Panc1 (cell line): ENCODE data around the gene SMIM33. TPM values are rescaled to one million over a fixed set of nuclear protein-coding genes. Genes with fewer than 3 reads are reported as not detected.

Experiments
- ATAC-seq: fragments of 200-7000 bp; cut with Tn5 transposase; 2 replicates; pipeline ENCODE4 v1.9.1; 2020; ENCODE audit warnings: mild to moderate bottlenecking, moderate library complexity
- BruUV-seq: library from RNA; stranded (reverse); fragments of 400-500 nt; replicated peaks from 2 replicates; lab custom pipeline; 2021; lab: Mats Ljungman, UMichigan
- CTCF ChIA-PET: fragments of 300-600 bp; sonication (Branson Sonifier 250); formaldehyde crosslinking; loops from one replicate; lab custom pipeline; 2022; ENCODE audit warnings: antibody characterized with exemption; lab: Charles Lee
- POLR2A ChIA-PET: fragments of 300-600 bp; sonication (Branson Sonifier 250); formaldehyde crosslinking; loops from one replicate; lab custom pipeline; 2022; ENCODE audit warnings: antibody characterized with exemption; lab: Charles Lee
- DNase-seq: peaks from one replicate; pipeline ENCODE4 v3.0.0-alpha.2; 2010; ENCODE audit warnings: low read depth, low spot score
- H3K27ac ChIP-seq: 2 replicates; pipeline ENCODE4 v1.5.1; 2011; ENCODE audit warnings: mild to moderate bottlenecking, low read length, inconsistent platforms
- H3K27me3 ChIP-seq: fragments of 200-500 bp; sonication (Bioruptor generic); 2 replicates; pipeline ENCODE4 v1.6.0; 2014; ENCODE audit warnings: low read length, inconsistent platforms; ENCODE audit not compliant: control insufficient read depth, insufficient read depth
- H3K36me3 ChIP-seq: fragments of 200-500 bp; sonication (Bioruptor generic); 2 replicates; pipeline ENCODE4 v1.5.1; 2014; ENCODE audit warnings: inconsistent platforms, mild to moderate bottlenecking, low read length, moderate library complexity; ENCODE audit not compliant: control insufficient read depth, insufficient read depth
- H3K4me1 ChIP-seq: 2 replicates; pipeline ENCODE4 v1.5.1; 2011; ENCODE audit warnings: inconsistent platforms, mild to moderate bottlenecking, low read length, moderate library complexity; ENCODE audit not compliant: control insufficient read depth, insufficient read depth
- H3K4me3 ChIP-seq, 2 experiments: 2 replicates each; pipeline ENCODE4 v1.5.1; 2011 to 2012; ENCODE audit warnings: low read depth in 2 of 2, low read length in 2 of 2, mild to moderate bottlenecking in 2 of 2, inconsistent platforms in 1 of 2, moderate library complexity in 1 of 2
- H3K9me3 ChIP-seq: fragments of 200-500 bp; sonication (Bioruptor generic); 2 replicates; pipeline ENCODE4 v1.5.1; 2014; ENCODE audit warnings: low read depth, mild to moderate bottlenecking, inconsistent platforms, low read length, moderate library complexity; ENCODE audit not compliant: control insufficient read depth, insufficient read depth
- POLR2AphosphoS5 ChIP-seq: IDR thresholded peaks from 2 replicates; pipeline ENCODE4 v1.6.1; 2012; ENCODE audit warnings: mild to moderate bottlenecking, low read depth, low read length, moderate library complexity
- SIN3A ChIP-seq: IDR thresholded peaks from 2 replicates; pipeline ENCODE4 v1.6.1; 2012; ENCODE audit warnings: low read depth, mild to moderate bottlenecking, low read length, moderate library complexity, borderline replicate concordance; ENCODE audit not compliant: insufficient read depth
- TCF7L2 ChIP-seq: IDR thresholded peaks from 2 replicates; pipeline ENCODE4 v1.6.1; 2011; ENCODE audit warnings: mild to moderate bottlenecking, low read depth, low read length, inconsistent platforms
- in situ Hi-C: cut with HindIII; loops from 2 replicates; pipeline ENCODE4 v1.10.0; 2016; ENCODE audit warnings: low sequenced_read_pairs, low pct_unique_long_range_greater_than_20kb
- intact Hi-C: fragments of 100-400 bp; cut with micrococcal nuclease; formaldehyde crosslinking; loops from one replicate; pipeline ENCODE4 v1.10.0; 2022; ENCODE audit not compliant: unreplicated experiment
- total RNA-seq: library from RNA; stranded (reverse); gene quantifications from one replicate; pipeline ENCODE4 v1.2.1, GENCODE V29; 2021; ENCODE audit not compliant: unreplicated experiment
- TF ChIP-seq, protein P1 (sequence below): fragments of 450-650 bp; IDR thresholded peaks from 2 replicates; pipeline ENCODE4 v1.5.1; 2017; ENCODE audit warnings: mild to moderate bottlenecking
- TF ChIP-seq, protein P2 (sequence below), 2 experiments: IDR thresholded peaks; 2 replicates each; pipeline ENCODE4 v1.6.1; 2011 to 2012; ENCODE audit warnings: low read depth in 2 of 2, control low read depth in 1 of 2, low read length in 1 of 2, mild to moderate bottlenecking in 1 of 2, moderate library complexity in 1 of 2; ENCODE audit not compliant: insufficient read depth in 1 of 2

SMIM33 gene
- total RNA-seq, 1 experiment from 2014 or later: not detected

DNA sequence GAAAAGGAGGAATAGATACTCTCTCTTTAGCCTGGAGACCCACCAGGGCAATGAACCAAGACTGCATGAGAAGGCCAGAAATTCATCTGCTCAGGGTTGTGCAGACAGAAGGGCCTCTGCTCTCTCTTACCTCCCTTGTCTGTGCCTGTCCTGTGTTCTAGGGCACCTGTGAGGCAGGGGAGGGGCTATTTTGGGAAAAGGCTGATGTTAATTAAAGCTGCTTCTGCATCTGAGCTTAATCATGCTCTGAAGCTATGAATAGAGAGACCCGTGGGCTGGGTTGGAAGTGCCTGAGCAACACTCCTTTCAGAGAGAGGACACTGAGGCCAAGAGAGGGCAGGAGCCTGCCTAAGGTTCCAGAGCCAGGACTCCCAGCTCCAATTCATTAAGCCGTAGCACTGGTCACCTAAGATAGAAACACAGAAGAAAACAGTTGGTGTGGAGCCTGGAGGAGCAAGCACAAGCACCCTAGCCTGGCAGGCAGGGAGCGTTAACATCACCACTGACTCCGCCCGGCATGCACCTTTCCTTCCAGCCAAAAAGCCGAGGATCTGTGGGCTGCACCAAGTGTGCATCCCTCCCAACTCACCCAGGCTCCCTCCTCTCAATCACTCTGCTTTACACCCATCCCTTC lies 43.2 kb downstream of the SMIM33 start:
- BruUV-seq: no TSS peak
- ATAC-seq: peak; percentile 12
- DNase-seq: no peak
- ChIA-PET POLR2A (interaction anchor here (0.5 kb wide), 1 partner anchor 1015 kb away, joined by 10 read pairs; no protein-coding TSS in a partner anchor), CTCF (interaction anchor here (0.7 to 1.4 kb wide), 5 partner anchors 32 to 98 kb away, joined by 3 to 18 read pairs (median 4); partner anchors contain the start of gene STING1)
- peaks cover 10% of the 10 kb centered on the region for H3K4me1 ChIP-seq
- no peak overlapping the region for H3K4me3 ChIP-seq
- H3K27ac ChIP-seq: no peak overlapping the region
- TF ChIP-seq TCF7L2 (no peak), SIN3A (no peak)
- TF ChIP-seq, protein P1, sequence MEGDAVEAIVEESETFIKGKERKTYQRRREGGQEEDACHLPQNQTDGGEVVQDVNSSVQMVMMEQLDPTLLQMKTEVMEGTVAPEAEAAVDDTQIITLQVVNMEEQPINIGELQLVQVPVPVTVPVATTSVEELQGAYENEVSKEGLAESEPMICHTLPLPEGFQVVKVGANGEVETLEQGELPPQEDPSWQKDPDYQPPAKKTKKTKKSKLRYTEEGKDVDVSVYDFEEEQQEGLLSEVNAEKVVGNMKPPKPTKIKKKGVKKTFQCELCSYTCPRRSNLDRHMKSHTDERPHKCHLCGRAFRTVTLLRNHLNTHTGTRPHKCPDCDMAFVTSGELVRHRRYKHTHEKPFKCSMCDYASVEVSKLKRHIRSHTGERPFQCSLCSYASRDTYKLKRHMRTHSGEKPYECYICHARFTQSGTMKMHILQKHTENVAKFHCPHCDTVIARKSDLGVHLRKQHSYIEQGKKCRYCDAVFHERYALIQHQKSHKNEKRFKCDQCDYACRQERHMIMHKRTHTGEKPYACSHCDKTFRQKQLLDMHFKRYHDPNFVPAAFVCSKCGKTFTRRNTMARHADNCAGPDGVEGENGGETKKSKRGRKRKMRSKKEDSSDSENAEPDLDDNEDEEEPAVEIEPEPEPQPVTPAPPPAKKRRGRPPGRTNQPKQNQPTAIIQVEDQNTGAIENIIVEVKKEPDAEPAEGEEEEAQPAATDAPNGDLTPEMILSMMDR: peak; percentile 50
- H3K27me3 ChIP-seq: no peaks in the 10 kb centered on the region
- no peaks in the 10 kb centered on the region for H3K9me3 ChIP-seq
- H3K36me3 ChIP-seq: no peaks in the 10 kb centered on the region
- in situ Hi-C loops: loop anchor here (25.0 kb wide), 1 partner anchor 102 kb away; the partner anchor contains the start of gene SPATA24
- intact Hi-C loops: loop anchor here (1.0 kb wide), 1 partner anchor 92 kb away; no protein-coding TSS in a partner anchor

DNA sequence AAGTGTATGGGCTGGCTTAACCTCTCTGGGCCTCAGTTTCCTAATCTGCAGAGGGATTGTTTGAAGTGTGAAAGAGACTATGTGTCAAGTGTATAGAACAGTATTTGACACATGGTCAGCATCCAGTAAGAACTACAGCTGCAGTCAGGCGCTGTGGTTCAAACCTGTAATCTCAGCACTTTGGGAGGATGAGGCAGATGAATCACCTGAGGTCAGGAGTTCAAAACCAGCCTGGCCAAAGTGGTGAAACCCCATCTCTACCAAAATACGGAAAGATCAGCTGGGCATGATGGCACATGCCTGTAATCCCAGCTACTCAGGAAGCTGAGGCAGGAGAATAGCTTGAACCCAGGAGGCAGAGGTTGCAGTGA lies 43.7 kb downstream of the SMIM33 start:
- in situ Hi-C loops (loop anchor here (25.0 kb wide), 1 partner anchor 102 kb away; the partner anchor contains the start of gene SPATA24), intact Hi-C loops (no loop called here)
- no peak for DNase-seq
- H3K27me3 ChIP-seq: no peaks in the 10 kb centered on the region
- ChIA-PET CTCF (interaction anchor here (1.0 to 1.4 kb wide), 2 partner anchors 92 to 99 kb away, joined by 4 to 18 read pairs; no protein-coding TSS in a partner anchor), POLR2A (no interaction called here)
- H3K4me1 ChIP-seq: peaks cover 10% of the 10 kb centered on the region
- no peak overlapping the region for H3K4me3 ChIP-seq
- H3K27ac ChIP-seq: no peak overlapping the region
- no TSS peak for BruUV-seq
- ATAC-seq: no peak
- H3K36me3 ChIP-seq: no peaks in the 10 kb centered on the region
- TF ChIP-seq, protein P1: no peak
- TF ChIP-seq POLR2AphosphoS5: no peak
- no peak for TF ChIP-seq TCF7L2
- TF ChIP-seq, protein P2, sequence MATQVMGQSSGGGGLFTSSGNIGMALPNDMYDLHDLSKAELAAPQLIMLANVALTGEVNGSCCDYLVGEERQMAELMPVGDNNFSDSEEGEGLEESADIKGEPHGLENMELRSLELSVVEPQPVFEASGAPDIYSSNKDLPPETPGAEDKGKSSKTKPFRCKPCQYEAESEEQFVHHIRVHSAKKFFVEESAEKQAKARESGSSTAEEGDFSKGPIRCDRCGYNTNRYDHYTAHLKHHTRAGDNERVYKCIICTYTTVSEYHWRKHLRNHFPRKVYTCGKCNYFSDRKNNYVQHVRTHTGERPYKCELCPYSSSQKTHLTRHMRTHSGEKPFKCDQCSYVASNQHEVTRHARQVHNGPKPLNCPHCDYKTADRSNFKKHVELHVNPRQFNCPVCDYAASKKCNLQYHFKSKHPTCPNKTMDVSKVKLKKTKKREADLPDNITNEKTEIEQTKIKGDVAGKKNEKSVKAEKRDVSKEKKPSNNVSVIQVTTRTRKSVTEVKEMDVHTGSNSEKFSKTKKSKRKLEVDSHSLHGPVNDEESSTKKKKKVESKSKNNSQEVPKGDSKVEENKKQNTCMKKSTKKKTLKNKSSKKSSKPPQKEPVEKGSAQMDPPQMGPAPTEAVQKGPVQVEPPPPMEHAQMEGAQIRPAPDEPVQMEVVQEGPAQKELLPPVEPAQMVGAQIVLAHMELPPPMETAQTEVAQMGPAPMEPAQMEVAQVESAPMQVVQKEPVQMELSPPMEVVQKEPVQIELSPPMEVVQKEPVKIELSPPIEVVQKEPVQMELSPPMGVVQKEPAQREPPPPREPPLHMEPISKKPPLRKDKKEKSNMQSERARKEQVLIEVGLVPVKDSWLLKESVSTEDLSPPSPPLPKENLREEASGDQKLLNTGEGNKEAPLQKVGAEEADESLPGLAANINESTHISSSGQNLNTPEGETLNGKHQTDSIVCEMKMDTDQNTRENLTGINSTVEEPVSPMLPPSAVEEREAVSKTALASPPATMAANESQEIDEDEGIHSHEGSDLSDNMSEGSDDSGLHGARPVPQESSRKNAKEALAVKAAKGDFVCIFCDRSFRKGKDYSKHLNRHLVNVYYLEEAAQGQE (IDR thresholded peaks at IDR 0.05; ENCODE audit: insufficient read depth in 1 of 2, low read depth in 2 of 2, low read length in 1 of 2): no peak
- H3K9me3 ChIP-seq: no peaks in the 10 kb centered on the region
